HepG2 (cell line): ENCODE measurements around the gene PAM16. TPM values are rescaled to one million over a fixed set of nuclear protein-coding genes. Genes with fewer than 3 reads are reported as not detected.

Experiments used
- CREB1 ChIP-seq, 2 experiments: fragments of 450-650 bp in 1 of 2; IDR thresholded peaks; 2 replicates each; pipeline ENCODE4 v1.6.1; 2016 to 2017; ENCODE audit warnings: control low read depth in 1 of 2, mild to moderate bottlenecking in 1 of 2, missing compliant biosample characterization in 1 of 2, missing genetic modification characterization in 1 of 2
- ELF3 ChIP-seq: IDR thresholded peaks from 2 replicates; pipeline ENCODE4 v1.6.1; 2016; ENCODE audit warnings: missing genetic modification reagents, missing compliant biosample characterization
- FOXC1 ChIP-seq: sonication (generic); formaldehyde crosslinking; IDR thresholded peaks from 2 replicates; pipeline ENCODE4 v1.8.0; 2022; ENCODE audit warnings: mild to moderate bottlenecking, missing genetic modification reagents, borderline replicate concordance
- FOXO1 ChIP-seq: sonication (generic); formaldehyde crosslinking; IDR thresholded peaks from 2 replicates; pipeline ENCODE4 v1.4.0; 2020; ENCODE audit warnings: missing genetic modification reagents
- HNF4G ChIP-seq, 2 experiments: sonication (generic) in 1 of 2; formaldehyde crosslinking in 1 of 2; IDR thresholded peaks; 2 replicates each; pipeline versions ENCODE4 v1.4.0 to v1.6.1; 2011 to 2020; ENCODE audit warnings: borderline replicate concordance in 2 of 2, low read depth in 2 of 2, mild to moderate bottlenecking in 2 of 2, low read length in 1 of 2, missing genetic modification reagents in 1 of 2, moderate library complexity in 1 of 2
- MTERF4 ChIP-seq: sonication (generic); formaldehyde crosslinking; IDR thresholded peaks from 2 replicates; pipeline ENCODE4 v1.8.0; 2023; ENCODE audit warnings: mild to moderate bottlenecking, missing genetic modification reagents
- NR0B2 ChIP-seq: sonication (generic); formaldehyde crosslinking; IDR thresholded peaks from 2 replicates; pipeline ENCODE4 v1.4.0; 2020; ENCODE audit warnings: mild to moderate bottlenecking, missing genetic modification reagents
- SOX13 ChIP-seq, 3 experiments: fragments of 450-650 bp in 1 of 3; sonication (generic) in 1 of 3; formaldehyde crosslinking in 1 of 3; IDR thresholded peaks in 2 of 3; conservative IDR thresholded peaks in 1 of 3; 2 replicates each; pipeline versions ENCODE4 v1.5.0 to v1.6.1; 2016 to 2020; ENCODE audit warnings: antibody characterized with exemption in 1 of 3, mild to moderate bottlenecking in 1 of 3, missing compliant biosample characterization in 1 of 3, missing genetic modification reagents in 1 of 3, moderate library complexity in 1 of 3
- TBL1XR1 ChIP-seq: fragments of 150-350 bp; IDR thresholded peaks from 2 replicates; pipeline ENCODE4 v1.6.1; 2014; ENCODE audit warnings: borderline replicate concordance, low read length; ENCODE audit not compliant: partially characterized antibody
- TEAD2 ChIP-seq: sonication (generic); formaldehyde crosslinking; IDR thresholded peaks from 2 replicates; pipeline ENCODE4 v1.9.0; 2021; ENCODE audit warnings: missing genetic modification reagents
- ZFP36L2 ChIP-seq: sonication (generic); formaldehyde crosslinking; IDR thresholded peaks from 2 replicates; pipeline ENCODE4 v1.4.0; 2020; ENCODE audit warnings: missing genetic modification reagents
- ZNF432 ChIP-seq: sonication (generic); formaldehyde crosslinking; IDR thresholded peaks from 2 replicates; pipeline ENCODE4 v1.5.0; 2020; ENCODE audit warnings: missing genetic modification reagents, mild to moderate bottlenecking, borderline replicate concordance
- ZNF563 ChIP-seq: sonication (generic); formaldehyde crosslinking; IDR thresholded peaks from 2 replicates; pipeline ENCODE4 v1.8.0; 2022; ENCODE audit warnings: mild to moderate bottlenecking, moderate library complexity, missing genetic modification reagents
- ZNF570 ChIP-seq: sonication (generic); formaldehyde crosslinking; IDR thresholded peaks from 2 replicates; pipeline ENCODE4 v1.4.0; 2020; ENCODE audit warnings: mild to moderate bottlenecking, missing genetic modification reagents, borderline replicate concordance
- ZNF749 ChIP-seq: sonication (generic); formaldehyde crosslinking; IDR thresholded peaks from 2 replicates; pipeline ENCODE4 v1.8.0; 2022; ENCODE audit warnings: mild to moderate bottlenecking, missing genetic modification reagents, moderate library complexity, borderline replicate concordance
- ZNF766 ChIP-seq: sonication (generic); formaldehyde crosslinking; IDR thresholded peaks from 2 replicates; pipeline ENCODE4 v1.5.0; 2020; ENCODE audit warnings: missing genetic modification reagents, borderline replicate concordance
- ZNF792 ChIP-seq: IDR thresholded peaks from 2 replicates; pipeline ENCODE4 v1.6.1; 2016
- polyA plus RNA-seq, 8 experiments: library from polyadenylated mRNA; depleted of rRNA in 3 of 8; stranded (reverse) in 7 of 8; unstranded in 1 of 8; fragments of >200 nt; fragmentation: Illumina TruSeq in 4 of 8; extraction: Trizol in 4 of 8; gene quantifications; 2 replicates each; pipeline versions ENCODE4 v1.2.1 to v1.2.3, GENCODE V29; 2011 to 2016; ENCODE audit warnings: low read depth in 4 of 8, missing spikeins in 1 of 8, mixed read lengths in 1 of 8; ENCODE audit not compliant: insufficient read depth in 1 of 8
- total RNA-seq, 5 experiments: library from RNA; depleted of rRNA; stranded (reverse); fragments of >200 nt; fragmentation: Illumina TruSeq; extraction: Trizol; gene quantifications; 2 replicates each; pipeline ENCODE4 v1.2.3, GENCODE V29; 2016; ENCODE audit warnings: low read depth in 1 of 5
- TF ChIP-seq, protein P1 (sequence below): sonication (generic); formaldehyde crosslinking; IDR thresholded peaks from 2 replicates; pipeline ENCODE4 v1.4.0; 2020; ENCODE audit warnings: missing genetic modification reagents
- TF ChIP-seq, protein P2 (sequence below): sonication (generic); formaldehyde crosslinking; IDR thresholded peaks from 2 replicates; pipeline ENCODE4 v1.4.0; 2020; ENCODE audit warnings: mild to moderate bottlenecking, missing genetic modification reagents

The PAM16 gene
- total and polyA plus RNA-seq, 2 of the 13 experiments (the other 11 are each of a cell fraction or from before 2014, with no cell fraction given), result 51.5 to 51.8 TPM

- no peak for TF ChIP-seq ZNF570 (CRISPR knock-in tag)
- TF ChIP-seq, protein P1, sequence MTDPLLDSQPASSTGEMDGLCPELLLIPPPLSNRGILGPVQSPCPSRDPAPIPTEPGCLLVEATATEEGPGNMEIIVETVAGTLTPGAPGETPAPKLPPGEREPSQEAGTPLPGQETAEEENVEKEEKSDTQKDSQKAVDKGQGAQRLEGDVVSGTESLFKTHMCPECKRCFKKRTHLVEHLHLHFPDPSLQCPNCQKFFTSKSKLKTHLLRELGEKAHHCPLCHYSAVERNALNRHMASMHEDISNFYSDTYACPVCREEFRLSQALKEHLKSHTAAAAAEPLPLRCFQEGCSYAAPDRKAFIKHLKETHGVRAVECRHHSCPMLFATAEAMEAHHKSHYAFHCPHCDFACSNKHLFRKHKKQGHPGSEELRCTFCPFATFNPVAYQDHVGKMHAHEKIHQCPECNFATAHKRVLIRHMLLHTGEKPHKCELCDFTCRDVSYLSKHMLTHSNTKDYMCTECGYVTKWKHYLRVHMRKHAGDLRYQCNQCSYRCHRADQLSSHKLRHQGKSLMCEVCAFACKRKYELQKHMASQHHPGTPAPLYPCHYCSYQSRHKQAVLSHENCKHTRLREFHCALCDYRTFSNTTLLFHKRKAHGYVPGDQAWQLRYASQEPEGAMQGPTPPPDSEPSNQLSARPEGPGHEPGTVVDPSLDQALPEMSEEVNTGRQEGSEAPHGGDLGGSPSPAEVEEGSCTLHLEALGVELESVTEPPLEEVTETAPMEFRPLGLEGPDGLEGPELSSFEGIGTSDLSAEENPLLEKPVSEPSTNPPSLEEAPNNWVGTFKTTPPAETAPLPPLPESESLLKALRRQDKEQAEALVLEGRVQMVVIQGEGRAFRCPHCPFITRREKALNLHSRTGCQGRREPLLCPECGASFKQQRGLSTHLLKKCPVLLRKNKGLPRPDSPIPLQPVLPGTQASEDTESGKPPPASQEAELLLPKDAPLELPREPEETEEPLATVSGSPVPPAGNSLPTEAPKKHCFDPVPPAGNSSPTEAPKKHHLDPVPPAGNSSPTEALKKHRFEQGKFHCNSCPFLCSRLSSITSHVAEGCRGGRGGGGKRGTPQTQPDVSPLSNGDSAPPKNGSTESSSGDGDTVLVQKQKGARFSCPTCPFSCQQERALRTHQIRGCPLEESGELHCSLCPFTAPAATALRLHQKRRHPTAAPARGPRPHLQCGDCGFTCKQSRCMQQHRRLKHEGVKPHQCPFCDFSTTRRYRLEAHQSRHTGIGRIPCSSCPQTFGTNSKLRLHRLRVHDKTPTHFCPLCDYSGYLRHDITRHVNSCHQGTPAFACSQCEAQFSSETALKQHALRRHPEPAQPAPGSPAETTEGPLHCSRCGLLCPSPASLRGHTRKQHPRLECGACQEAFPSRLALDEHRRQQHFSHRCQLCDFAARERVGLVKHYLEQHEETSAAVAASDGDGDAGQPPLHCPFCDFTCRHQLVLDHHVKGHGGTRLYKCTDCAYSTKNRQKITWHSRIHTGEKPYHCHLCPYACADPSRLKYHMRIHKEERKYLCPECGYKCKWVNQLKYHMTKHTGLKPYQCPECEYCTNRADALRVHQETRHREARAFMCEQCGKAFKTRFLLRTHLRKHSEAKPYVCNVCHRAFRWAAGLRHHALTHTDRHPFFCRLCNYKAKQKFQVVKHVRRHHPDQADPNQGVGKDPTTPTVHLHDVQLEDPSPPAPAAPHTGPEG (CRISPR knock-in tag), result no peak
- no peak for TF ChIP-seq TBL1XR1
- TF ChIP-seq MTERF4 (CRISPR knock-in tag), result no peak
- TF ChIP-seq ZNF432, result no peak
- peak; percentile 28; the same call in 1 of the 2 replicates for TF ChIP-seq HNF4G (IDR thresholded peaks at IDR 0.05; ENCODE audit: borderline replicate concordance, low read depth, low read length)
- no peak for TF ChIP-seq HNF4G (CRISPR knock-in tag; IDR thresholded peaks at IDR 0.05; ENCODE audit: borderline replicate concordance, low read depth)
- no peak for TF ChIP-seq FOXC1 (CRISPR knock-in tag)
- no peak for TF ChIP-seq ZNF563 (CRISPR knock-in tag)
- TF ChIP-seq, protein P2, sequence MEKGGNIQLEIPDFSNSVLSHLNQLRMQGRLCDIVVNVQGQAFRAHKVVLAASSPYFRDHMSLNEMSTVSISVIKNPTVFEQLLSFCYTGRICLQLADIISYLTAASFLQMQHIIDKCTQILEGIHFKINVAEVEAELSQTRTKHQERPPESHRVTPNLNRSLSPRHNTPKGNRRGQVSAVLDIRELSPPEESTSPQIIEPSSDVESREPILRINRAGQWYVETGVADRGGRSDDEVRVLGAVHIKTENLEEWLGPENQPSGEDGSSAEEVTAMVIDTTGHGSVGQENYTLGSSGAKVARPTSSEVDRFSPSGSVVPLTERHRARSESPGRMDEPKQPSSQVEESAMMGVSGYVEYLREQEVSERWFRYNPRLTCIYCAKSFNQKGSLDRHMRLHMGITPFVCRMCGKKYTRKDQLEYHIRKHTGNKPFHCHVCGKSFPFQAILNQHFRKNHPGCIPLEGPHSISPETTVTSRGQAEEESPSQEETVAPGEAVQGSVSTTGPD (CRISPR knock-in tag), result no peak
- no peak for TF ChIP-seq FOXO1 (CRISPR knock-in tag)
- TF ChIP-seq NR0B2 (CRISPR knock-in tag), result no peak
- no peak for TF ChIP-seq ZNF766 (CRISPR knock-in tag)
- TF ChIP-seq ZFP36L2 (CRISPR knock-in tag), result no peak
- TF ChIP-seq TEAD2, result no peak
- TF ChIP-seq ZNF792 (CRISPR knock-in tag), result no peak
- no peak for TF ChIP-seq ZNF749 (CRISPR knock-in tag)
- no peak for TF ChIP-seq CREB1 (IDR thresholded peaks at IDR 0.05)
- no peak for TF ChIP-seq CREB1 (CRISPR knock-in tag; IDR thresholded peaks at IDR 0.05)
- TF ChIP-seq ELF3 (CRISPR knock-in tag), result no peak
- TF ChIP-seq SOX13 (IDR thresholded peaks at IDR 0.05), result no peak
- TF ChIP-seq SOX13 (CRISPR knock-in tag; conservative IDR thresholded peaks at IDR 0.05 in 1 of 2, IDR thresholded peaks at IDR 0.05 in 1 of 2), result no peak
Observed at GRCh38 chr16:4317532-4318450, 33.3 kb downstream of the PAM16 start (continued).
